Occipital lobe (tissue), 2 donors: ENCODE results near the gene RSPO4. TPM values are rescaled to one million over a fixed set of nuclear protein-coding genes. Genes with fewer than 3 reads are reported as not detected.

Source experiments
- DNase-seq: peaks from one replicate; lab custom pipeline; 2025; lab: John Stamatoyannopoulos, UW
- total RNA-seq: library from RNA; depleted of rRNA; stranded (reverse); fragments of >200 nt; gene quantifications from one replicate; pipeline ENCODE4 v1.2.3, GENCODE V29; 2014

RSPO4 gene
- total RNA-seq, 1 donor from 2014 or later, result not detected

DNA sequence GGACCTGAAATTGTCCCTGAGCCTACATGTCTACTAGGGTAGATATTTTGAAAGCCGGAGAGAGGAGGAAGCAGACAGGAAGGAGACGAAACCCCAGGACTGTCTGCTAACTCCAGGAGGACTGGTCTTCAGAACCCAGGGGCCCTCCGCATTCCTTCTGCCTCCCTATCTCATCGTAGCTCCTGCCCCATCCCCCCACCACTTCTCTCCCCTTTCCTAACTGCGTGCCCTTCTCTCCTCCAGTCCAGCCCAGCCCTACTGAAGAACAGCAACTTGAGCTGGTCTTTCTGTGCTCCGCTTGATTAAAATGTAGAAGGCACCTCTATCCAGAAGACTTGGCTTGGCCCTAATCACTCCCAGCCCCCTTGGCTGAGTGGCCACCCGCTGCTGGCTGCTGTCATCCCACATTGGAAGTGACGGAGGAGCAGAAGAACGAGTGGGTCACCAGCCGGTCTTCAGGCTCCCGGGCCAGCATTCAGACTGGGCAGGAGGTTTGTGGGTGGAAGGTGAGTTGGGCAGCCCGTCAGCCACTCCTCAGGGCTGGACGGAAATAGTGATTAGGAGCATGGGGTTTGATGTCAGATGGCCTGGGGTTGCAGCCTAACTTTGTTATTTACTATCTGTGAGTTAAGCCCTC lies 57.2 kb downstream of the RSPO4 start:
- DNase-seq, result no peak

DNA sequence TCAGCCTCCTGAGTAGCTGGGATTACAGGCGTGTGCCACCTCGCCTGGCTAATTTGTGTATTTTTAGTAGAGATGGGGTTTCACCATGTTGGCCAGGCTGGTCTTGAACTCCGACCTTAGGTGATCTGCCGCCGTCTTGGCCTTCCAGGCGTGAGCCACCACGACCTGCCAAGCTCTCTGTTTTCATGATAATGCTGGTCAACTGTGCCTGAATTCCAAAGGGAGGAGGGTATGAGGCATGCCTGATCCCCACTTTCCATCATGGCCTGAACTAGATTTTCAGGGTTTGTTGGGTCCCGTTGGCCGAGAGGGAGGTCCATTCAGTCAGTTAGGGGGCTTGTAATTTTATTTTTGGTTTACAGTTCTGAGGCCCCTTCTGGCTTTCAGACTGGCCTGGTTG lies 58.0 kb downstream of the RSPO4 start:
- no peak for DNase-seq

DNA sequence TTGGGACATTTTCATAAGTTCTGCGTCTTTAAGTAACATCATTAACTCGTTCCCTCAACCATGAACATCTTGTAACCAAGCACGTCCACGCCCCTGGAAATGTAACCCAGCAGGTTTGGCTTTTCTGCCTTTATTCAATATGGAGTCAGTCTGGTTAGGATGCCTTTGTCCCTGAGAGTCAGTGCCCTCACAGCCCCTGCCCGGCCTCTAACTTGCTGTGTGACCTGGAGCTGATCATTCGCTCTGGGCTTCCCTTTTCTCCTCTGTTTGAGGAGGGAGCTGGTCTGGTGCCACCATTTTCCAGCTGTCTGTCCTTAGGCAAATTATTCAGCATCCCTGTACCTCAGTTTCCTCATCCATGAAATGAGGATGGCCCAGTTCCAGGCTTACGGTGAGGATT lies 59.5 kb downstream of the RSPO4 start:
- DNase-seq, result no peak

DNA sequence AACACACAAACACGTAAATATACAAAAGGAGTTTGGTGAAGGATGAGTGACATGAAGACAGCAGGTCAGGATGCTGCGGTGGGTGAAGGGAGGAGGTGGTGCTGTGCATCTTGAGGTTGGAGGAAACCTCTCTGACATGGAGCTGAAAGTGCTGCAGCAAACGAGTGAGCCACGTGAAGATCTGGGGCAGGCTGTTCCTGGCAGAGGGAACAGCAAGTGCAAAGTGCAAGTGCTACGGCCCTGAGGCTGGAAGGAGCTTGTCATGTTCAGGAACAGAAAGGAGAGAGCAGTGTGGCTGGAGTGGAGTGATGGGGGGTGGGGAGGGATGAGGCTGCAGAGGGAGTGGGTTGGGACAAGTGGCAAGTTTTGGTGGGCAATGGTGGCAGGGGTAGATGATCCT lies 61.2 kb downstream of the RSPO4 start:
- DNase-seq, result no peak

DNA sequence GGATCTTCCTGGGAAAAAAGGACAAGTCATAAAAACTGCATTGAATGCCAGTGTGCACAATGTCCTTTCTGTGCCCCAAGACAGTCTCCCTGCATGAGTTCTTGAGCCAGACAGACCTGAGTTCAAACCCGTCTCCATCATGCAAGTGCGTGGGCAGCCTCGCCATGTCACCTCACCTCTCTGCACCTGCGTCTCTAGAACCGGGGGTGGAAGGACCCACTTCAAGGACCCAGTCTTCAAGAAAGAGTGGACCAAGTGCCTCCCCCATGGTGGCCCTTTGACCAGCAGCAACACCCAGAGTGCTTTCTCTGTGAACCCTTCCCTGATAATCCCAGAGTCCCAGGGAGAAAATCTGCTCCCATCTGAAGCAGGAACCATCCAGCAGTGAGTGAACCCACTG lies 62.5 kb downstream of the RSPO4 start:
- DNase-seq, result no peak

DNA sequence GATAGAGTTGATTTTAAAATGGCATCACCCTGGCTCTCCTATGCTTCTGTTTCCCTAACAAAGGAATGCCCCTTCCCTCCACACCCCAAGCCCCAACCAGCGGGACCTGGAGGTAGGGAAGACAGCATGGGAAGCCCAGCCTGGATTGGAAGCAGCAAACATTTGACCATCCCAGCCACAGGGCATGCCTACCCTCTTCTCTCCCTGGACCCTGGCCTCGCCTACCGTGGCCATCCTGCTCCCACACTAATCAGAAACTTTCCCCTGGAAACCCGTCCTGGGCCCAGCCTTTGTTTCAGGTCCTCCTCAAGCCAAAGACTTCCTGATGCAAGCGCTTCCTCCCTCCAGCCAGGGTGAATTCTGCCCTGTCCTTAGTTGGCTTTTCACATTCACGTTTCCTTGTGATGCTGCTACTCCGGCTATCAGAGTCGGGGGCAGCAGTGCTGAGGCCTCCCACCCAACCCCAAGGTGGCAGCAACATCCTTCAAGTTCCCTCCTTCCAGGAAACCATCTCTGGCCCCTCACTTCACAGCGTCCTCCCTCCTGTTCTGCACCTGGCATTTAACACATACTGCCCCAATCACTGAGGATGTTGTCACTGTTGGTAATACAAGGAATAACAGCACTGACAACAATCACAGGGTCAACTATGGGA lies 67.8 kb downstream of the RSPO4 start:
- no peak for DNase-seq

DNA sequence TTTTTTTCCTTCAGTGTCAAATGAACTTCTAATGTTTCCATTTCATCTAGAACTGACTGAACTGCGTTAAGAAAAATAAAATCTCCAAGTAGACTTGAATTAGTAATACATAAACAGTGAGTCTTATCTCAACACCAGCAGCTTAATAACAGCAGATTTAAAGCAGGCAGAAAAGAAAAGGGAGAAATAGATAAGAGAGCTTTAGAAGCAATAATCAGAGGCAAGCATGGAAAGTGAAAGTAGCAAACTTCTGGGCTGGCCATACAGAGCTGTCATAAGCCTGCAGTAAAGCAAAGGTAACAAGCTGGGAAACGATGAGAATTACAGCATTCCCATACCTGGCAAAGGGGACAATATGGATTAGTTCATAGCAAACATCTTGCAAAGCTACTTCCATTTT lies 69.1 kb downstream of the RSPO4 start:
- DNase-seq, result no peak

DNA sequence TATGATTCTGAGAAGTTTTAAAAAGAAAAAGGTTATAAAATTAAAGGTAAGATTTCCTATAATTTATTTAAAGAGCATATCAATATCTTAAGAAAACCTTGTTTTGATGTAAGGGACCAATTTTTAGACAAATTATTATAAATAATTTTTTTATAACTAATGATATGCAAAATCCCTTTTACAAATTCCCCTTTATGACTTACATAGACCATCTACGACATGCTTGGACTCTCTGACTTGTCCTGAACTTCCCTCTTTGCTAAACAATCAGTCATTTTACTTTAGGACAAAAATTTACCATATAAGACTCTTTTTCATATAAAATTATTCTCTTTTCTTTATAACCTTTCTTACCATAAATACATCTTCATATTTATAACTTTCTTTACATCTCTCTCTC lies 70.7 kb downstream of the RSPO4 start:
- no peak for DNase-seq

DNA sequence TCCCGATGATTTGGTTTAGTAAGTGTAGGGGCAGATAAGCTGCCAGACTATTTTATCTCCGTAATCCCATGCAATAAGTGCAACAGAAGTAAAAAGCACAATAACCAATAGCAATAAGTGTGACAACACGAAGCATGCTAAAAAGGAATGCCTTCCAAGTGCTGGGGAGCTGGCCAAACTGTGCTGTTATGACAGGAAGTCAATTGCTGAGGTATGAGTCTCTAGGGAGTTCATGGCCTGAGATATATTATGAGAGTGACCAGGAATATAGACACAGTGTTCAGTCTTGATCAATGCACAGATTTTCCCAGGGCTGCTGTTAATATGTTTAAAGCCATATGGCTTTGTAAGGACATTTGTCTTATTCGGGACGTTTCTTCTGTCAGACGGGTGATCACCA lies 75.4 kb downstream of the RSPO4 start:
- no peak for DNase-seq

DNA sequence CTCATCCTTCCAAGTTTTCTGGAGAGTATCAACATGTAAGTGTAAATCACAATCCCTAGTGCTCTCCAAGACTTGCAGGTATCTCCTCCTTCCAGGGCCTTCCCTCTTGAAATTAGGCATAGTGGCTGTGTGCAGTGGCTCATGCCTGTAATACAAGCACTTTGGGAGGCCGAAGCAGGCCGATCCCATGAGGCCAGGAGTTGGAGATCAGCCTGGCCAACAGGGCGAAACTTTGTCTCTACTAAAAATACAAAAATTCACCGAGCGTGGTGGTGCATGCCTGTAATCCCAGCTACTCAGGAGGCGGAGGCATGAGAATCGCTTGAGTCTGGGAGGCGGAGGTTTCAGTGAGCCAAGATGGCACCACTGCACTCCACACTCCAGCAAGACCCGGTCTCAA lies 76.6 kb downstream of the RSPO4 start:
- no peak for DNase-seq

DNA sequence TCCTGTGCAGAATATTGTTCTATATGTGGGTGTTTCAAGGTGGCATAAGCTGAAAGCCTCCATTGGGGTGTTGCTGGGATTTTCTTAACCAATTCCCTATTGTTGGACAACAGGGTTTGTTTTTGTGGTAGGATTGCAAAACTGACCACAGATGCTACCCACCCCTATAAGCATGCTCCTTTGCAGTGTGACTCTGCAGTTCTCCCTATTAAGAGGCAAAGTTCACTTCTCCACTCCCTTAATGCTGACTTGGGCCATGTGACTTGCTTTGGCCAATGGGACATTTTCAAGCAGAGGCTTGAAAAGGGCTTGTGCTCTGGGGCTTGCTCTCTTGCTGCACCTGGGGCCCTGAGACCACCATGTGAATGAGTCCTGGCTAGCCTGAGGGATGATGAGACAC lies 77.5 kb downstream of the RSPO4 start:
- no peak for DNase-seq

DNA sequence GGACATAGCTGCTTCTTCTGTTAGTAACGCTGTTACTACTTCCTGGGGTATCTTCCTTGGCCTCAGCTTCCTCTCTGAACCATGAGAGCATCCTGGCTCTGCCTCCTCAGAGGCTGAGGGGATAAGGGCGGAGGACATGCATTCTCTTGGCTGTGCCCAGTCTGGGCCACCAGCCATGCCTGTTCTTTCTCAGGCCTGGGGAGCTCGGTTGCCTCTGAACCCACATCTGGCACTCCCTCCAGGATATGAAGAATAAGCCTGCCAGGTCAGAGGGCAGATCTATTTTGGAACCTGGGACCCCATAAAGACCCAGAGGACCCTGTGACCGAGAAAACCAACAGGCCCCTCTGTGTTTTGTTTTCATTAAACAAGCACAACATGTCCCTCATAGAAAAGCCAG lies 79.3 kb downstream of the RSPO4 start:
- DNase-seq, result no peak

DNA sequence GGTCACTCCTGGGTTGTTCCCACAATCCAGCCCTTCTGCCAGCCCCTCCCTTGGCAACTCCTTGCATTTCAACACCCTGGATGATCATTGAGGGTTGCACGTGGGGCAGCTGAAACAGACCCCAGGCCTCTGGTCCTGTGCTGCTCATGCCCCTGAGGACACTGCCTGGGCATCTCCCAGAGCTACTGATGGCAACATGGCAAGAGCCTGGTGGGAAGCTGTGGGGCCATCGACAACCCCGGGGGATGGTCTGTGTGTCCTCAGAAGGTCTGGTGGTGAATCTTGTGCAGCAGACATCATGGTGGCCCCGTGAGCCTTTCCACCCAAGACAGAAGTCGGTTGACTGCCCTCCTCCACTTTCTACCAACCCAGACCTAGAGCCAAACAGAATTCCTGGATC lies 81.0 kb downstream of the RSPO4 start:
- DNase-seq, result no peak

DNA sequence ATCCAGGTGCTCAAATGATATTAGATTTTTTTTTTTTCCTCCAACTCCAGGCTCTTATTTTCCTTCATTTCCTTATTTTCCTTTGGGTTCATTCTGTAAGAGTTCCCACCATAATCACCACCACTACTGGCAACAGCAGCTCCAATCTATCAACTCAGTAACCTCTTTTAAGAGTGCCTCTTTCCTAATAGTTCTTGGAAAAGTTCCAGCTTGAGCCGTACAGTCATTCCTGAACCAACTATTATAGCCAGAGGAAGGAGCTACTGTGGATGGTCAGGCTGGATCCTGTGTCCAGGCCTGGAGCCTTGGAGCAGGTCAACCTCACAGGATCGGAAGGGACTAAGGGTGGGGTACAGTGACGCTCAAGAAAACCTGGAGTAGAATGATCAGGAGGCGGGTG lies 81.8 kb downstream of the RSPO4 start:
- DNase-seq, result no peak

DNA sequence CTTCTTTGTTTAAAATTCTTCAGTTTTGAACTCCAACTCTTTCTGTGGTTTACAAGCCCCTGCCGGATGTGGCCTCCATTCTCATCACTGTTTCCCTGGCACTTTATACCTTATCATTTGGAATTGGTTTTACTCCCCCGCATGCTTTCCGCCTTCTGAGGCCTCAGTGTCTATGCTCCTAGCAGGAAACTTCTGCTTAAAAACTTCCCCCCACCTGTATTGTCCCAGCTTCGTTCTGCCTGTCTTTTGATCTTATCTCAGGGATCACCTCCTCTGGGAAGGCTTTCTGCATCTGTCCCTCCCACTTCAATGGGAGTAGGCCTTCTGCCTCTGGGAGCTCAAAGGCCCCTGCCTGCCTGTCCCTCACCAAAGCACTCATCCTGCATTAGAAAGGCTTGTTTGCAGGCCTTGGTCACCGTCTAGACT lies 82.6 kb downstream of the RSPO4 start:
- no peak for DNase-seq

DNA sequence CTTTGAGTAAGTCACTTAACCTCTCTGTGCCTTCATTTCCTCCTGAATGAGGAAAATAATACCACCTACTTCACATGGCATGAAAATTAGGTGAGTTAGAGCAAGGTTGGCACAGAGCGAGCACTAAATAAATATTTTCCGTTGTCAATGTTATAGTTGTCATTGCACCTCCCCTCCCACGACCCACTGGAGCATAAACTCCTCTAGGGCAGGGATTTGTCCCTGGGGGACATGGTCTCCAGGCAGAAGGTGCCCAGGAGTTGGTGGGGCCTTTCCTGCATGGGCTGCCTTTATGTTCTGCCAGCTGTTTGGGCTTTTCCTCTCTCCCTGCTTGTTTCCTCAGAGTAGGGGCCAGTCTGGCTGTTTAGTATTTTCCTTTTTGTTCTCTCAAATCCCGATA lies 84.7 kb downstream of the RSPO4 start:
- DNase-seq, result no peak

DNA sequence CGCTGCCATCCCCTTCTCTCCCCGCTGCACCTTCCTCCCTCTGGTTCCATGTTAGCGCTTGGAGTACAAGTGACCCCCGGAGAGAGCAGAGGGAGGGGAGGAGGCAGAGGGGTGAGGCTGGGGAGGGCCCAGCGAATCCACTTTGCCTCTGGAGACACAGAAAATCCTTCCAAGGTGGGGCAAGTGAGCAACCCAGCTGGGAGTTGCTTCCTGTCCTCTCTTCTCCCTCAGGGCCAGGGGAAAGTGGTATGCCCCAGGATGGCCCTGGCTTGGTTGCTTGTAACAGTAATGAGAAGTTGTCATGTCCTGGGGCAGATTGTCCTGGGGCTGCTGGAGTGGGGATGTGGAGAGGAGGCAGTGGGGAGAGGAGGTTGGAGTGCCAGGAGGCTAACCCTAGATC lies 85.3 kb downstream of the RSPO4 start:
- DNase-seq, result no peak

DNA sequence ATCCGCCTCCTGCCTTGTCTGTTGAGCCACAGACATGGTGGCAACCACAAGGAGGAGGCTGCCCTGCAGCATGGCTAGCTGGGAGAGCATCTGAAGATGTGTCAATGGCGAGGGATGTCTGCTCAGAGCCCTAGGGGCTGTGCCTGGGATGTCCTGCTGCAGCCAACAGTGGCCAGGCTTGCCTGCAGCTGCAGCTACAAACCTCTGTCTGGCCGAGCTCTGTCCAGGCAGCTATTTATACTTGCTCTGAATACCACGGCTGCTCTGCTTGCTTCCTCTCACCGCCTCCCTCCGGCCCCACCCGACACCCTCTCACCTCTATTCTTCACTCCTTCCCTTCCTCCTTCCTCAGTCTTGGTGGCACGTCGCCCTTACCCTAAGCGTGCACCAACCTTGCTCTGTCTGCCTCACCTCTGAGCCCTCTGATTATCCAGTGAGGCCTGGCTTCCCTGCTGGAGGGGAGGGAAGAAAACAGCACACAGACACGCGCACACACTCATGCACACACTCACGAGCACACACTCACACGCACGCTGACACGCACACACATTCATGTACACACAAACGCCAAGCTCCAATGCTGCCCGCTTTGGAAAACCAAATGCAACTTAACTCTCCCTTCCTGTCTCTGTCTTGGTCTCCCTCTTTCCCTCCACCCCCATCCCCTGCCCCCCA lies 85.8 kb downstream of the RSPO4 start, which contains the start of gene ANGPT4:
Gene ANGPT4 (minus strand): TSS at position 210 of the 675 bp plus-strand sequence. CDS start 120 bp downstream, at position 90.
- DNase-seq, result no peak

DNA sequence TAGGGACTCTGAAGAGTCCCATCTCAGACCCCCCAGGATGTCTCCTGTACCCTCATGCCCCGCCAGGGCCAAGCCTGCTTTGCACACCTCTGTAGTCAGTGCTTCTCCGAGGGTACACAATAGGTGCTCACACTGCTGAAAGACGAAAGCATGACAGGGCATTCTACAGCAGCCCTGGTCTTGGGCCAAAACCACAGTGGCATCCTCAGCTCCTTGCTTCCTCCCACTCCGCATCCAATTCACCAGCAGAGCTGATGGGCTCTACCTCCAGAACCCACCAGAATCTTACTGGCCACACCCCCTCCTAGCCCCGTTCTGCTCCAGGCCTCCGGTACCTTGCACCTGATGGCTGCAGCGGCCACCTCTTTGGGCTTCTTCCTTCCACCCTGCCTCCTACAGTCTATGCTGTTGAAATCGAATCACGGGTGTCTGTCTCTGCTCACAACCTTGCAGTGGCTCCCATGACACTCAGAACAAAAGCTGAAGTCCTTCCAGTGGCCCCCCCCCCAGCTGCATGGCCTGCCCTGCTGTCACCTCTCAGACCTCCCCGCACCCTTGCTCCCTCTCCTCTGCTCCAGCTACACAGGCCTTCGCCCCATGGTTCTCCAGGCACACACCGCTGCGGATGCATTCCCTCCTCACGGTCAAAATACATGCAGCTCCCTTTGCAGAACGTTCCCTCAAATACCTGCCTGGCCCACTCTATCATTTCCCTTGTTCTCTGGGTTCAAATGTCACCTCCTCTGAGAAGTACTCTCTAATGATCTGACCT lies 87.2 kb downstream of the RSPO4 start:
- no peak for DNase-seq

DNA sequence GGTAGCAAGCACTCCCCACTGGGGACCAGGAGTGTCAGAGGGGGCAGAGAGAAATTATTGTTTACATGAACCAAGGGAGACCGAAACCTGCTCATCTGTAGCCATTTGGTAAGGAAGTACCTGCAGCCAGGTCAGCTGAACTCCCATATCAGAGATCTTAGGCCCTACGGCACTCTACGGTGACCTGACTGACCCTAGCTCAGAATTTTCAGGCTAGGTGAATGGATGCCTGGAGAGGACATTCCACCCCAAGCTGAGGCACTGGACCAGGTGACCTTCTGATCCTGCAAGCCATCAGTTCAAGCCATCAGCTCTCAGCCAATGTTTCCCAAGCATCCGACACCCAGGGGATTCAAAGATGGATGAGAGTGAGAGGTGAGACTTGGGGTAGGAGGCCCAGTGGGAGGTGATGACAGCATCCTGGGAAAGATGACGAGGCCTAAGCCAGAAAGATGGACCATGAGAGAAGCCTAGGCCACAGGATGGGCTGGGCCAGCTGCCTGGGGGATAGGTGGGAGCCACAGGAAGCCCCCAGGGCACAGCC lies 88.7 kb downstream of the RSPO4 start:
- no peak for DNase-seq

DNA sequence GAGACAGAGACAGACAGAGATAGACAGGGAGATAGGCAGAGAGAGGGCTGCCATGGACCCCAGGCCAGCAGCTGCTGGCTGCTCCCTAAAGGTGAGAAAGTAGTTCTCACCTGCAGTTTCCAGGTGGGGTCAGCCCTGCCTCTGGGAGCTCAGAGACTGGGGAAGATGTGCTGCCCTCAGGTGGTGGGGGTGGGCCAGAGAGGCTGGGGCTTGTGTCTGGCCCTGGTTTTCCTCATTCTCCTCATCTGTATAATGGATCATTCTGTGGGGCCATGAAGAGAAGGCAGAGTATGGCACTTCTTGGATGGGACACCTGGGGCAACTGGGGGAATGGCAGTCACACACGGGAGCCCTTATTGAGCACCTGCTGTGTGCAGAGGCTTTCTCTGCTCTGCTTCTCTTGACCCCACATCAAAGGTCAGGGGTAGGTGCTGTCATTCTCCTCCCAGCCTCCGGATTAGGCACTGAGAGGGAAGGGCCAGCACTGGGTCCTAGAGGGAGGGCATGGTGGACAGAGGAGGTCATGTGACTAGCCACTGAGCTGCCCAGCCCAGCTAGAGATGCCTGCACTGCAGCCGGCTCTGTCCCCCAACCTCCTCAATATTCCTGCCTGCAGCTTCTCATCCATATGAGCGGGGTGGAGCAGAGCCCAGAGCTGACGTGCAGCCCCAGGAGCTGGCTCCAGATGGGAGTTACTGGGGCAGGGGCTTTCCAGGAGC lies 90.1 kb downstream of the RSPO4 start:
- DNase-seq, result no peak
